HG03521 (cell line): ENCODE measurements around the gene NCBP3.

Experiments
- ATAC-seq: cut with Tn5 transposase; IDR thresholded peaks from one replicate; pipeline ENCODE4 v1.9.1; 2021; ENCODE audit warnings: mild to moderate bottlenecking, moderate library complexity; ENCODE audit not compliant: unreplicated experiment

NCBP3 gene, protein sequence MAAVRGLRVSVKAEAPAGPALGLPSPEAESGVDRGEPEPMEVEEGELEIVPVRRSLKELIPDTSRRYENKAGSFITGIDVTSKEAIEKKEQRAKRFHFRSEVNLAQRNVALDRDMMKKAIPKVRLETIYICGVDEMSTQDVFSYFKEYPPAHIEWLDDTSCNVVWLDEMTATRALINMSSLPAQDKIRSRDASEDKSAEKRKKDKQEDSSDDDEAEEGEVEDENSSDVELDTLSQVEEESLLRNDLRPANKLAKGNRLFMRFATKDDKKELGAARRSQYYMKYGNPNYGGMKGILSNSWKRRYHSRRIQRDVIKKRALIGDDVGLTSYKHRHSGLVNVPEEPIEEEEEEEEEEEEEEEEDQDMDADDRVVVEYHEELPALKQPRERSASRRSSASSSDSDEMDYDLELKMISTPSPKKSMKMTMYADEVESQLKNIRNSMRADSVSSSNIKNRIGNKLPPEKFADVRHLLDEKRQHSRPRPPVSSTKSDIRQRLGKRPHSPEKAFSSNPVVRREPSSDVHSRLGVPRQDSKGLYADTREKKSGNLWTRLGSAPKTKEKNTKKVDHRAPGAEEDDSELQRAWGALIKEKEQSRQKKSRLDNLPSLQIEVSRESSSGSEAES

DNA sequence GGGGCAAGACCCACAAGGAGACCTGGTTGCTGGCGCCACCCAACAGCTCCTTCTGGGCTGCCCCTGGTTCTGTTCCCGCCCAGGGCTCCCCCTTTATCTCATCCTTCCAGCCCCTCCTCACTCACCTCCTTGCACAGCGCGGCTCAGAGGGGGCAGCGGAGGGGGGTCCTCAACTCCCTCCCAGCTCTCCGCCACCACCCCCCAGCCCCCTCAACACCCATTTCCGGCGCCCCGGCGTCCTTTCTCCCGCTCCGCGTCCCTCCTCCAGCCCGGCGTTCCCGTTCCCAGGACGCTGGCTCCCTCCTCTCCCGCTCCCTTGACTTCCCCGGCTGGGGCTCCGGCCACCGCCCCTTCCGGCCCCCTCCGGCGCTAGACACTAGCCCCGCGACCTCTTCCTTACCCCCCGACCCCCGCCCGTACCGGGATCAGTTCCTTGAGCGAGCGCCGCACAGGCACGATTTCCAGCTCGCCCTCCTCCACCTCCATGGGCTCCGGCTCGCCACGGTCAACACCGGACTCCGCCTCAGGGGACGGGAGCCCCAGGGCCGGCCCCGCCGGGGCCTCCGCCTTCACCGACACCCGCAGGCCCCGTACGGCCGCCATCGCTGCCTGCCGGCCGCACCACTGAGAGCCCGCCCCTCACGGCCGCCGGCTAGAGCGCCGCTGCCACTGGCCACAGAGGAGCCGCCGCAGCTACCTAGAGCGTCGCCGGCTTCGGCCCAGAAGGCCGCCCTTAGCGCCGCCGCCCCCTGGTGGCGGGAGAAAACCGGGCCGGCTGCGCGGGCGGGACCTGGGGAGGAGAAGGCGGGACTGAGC is at the start of gene NCBP3:
Gene NCBP3, minus strand, starts transcription at position 626 of the 816 bp plus-strand sequence. Its CDS starts 23 bp downstream, at position 603.
- peak; percentile 96 for ATAC-seq

DNA sequence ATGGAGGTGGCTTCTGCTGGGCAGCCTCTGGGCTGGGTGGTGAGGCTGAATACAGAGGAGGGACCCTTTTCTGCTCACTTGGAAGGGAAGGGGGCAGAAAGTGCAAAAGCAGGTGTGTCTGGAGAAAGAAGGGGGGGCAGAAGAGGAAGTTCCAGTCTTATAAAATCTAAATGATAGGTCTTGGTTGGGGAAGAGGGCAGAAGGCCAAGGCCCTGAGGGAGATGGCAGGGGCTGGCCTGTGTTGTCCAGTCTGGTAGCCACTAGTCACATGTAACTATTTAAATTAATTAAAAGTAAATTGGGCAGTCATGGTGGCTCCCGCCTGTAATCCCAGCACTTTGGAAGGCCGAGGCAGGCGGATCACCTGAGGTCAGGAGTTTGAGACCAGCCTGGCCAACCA is 49.3 kb upstream of the NCBP3 start:
- no peak for ATAC-seq

DNA sequence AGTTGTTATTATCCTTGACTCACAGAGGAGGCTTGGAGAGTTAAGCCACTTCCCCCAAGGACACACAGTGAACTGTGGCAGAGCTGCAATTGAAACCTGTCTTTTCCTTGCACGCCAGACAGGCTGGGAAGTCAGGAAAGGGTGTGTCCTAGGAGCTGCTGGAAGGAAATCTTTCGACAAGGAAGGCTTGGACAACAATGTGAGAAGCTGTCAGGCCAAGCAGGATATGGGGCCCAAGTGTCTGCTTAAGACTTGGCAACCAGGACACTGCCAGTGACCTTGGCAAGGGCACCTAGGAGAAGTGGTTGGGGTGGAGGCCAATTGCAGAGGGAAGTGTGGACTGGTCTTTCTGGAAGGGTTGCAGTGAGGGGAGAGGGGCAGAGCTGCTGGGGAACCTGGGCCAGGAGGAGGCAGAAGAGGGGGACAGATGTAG is 48.9 kb upstream of the NCBP3 start:
- ATAC-seq = no peak

DNA sequence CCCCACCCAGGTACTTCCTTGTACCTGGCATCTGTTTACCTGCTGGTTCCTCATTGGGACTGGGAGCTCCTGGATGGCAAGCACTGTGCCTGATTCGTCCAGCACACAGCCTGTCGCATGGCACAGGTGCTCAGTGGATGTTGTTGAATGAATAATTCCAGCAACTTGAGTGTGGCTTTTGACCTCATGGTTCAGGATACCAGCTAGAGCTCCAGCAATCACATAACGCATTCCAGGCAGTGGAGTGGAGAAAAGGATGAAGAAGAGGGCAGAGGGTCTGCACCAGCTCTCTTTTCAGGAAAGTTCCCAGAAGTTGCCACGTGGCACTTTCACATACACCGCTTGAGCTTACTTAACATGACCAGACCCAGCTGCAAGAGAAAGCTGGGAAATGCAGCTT is 48.1 kb upstream of the NCBP3 start:
- ATAC-seq = no peak

DNA sequence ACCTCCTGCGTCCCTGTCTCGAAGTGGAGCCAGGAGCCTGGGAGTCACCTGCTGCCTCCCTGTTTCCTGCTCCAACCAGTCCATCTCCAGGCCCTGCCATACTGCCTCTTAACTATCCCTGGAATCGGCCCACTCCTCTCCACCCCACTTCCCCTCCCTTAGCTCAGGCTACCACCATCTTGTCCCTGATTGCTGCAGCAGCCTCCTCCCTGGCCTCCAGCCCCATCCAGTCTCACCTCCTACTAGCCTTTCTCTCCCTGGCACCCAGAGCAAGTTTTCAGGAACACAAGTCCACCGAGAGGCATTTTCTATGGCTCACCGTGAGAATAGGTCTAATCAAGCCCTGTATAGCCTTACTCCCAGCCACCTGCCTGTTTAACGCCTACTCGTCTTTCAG is 47.7 kb upstream of the NCBP3 start:
- no peak for ATAC-seq

DNA sequence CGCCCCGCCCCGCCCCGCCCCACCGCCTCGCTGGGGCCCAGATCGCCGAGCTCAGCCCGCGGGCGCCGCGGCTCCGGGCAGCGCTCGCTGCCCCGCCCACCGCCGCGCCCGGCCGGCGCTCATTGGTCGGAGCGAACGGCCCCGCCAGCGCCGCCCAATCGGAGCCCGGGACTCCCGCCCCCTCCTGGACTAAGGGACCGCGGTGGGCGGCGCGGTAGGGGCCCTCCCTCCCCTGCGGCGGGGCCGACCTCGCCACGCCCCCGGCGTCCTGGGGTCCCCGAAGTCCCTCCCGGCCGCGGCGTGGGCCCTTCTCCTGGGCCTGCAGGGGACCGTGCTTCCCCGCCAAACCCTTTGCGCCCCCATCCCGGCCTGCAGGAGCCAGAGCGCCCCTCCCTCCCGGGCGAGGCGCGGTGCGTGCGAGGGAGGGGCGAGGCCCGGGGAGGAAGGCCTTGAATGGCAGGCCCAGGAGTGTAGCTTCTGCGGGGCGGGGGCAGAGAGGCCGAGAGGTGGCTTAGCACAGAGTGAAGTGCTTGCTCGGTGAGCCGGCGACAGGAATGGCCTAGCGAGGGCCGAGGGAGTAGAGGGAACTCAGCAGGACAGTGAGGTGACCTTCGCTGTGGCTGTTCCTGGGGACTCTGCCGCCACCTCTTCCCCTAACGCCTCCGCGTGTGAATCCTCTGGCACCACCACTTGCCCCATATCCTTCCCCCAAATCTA is 47.1 kb upstream of the NCBP3 start, which contains the start of gene CAMKK1:
Gene CAMKK1, minus strand, starts transcription at position 51 of the 717 bp plus-strand sequence. CDS start 7,366 bp downstream, outside the sequence.
- ATAC-seq = peak; percentile 90

DNA sequence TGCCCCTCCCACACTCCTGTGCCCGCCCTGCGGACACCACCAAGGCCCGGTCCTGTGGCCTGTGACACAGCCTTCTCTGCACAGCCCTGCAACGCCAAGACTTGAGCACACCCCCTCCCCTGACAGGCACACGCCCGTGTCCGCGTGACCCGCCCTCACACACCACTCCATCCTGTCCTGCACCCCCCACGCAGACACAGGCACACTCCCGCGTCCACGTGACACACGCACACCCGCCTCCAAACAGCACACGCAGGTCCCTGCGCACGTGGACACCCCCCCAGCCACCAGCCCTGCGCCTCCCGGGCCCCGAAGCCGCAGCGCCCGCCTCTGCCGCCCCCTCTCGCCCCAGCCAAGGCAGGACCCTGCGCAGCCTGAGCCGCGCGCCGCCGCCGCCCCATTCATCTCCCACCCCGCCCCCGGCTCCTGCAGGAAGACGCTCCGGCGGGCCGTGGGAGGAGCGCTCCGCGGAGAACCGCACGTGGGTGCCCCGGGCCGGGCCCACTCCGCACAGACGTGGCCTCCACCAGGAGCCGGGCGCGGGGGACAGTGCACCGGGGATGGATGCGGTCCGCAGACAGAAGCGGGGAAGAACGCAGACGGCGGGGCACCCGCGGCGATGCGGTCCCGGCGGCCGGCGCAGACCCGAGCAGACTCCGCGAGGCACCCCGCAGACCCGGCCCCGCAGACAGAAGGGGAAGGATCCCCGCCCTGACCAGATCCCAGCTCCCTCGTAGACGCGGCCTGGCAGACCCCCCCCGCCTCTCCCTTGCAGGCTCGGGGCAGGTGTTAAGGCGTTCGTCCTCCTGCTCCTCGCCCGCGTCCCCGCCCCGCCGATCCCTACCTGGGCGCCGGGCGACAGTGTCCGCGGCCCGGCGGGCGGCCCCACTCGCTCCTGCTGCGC is 46.3 kb upstream of the NCBP3 start:
- ATAC-seq = no peak

DNA sequence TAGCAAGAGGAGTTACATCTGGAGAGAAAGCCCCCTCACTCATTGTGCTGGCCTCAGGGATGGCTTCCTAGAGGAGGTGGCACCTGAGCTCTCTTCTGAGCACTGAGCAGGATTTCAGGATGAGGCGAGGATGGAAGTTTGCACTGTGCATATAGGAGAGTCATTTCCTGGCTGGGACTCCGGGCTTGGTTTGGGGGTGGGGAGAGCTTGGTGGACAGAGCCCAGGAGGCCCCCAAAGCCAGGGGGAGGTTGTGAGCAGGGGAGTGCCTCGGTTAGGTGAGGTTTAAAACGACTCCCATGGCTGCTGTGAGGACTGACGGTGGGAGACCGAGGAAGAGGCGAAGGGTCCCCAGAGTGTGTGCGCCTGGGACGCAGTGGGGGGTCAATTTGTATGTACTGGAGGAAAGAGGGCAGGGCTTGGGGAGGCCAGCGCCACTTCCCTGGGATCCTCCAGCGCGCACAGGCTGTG is 45.6 kb upstream of the NCBP3 start:
- ATAC-seq = no peak

DNA sequence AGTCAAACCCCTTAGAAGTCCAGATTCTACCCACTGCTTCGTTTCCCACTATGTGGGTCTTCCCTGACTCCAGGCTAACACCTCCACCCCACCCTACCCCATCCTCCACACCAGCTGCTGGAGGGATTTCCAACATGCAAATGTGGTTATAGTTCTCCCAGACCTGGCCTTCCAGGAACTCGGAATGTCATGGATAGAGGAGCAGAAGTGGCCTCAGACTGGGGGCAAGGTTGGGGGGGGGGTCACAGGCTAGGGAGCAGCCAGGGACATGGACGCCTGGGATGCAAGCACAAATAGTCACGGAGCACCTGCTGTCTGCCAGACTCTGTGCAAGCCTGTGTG is 44.8 kb upstream of the NCBP3 start:
- no peak for ATAC-seq

DNA sequence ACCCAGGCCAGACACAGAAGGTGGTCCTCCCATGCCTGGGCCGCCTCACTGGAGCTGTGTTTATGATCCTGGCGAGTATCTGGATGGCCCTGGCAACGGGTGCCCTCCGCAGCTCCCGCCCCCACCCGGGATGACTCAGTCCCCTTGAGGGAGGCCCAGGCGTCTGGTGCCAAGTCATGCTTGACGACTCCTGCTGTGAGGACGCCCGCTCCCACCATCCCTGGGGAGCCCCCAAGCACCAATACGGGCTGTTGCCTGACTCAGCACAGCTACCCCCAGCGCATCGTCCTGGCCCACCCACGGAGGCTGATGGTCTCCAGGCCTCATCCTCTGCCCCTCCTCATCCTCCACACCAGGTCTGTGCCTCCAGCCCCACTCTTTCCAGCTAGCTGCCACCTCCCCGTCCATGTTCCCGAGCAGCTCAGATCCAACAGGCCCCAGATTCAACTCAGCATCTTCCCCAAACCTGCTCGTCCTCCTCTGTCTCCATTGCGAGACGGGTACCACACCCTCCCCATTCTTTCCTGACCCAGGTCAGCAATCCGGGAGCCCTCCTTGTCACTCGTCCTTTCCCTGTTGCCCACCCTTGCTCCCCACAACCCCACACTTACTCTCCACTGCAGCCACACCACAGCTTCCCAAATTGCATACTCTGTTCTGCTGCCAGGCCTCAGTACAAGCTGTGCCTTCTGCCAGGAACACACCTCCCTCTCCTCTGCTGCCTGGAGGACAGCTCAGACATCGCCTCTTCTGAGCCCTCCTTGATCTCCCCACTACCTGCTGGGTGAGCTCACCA is 44.2 kb upstream of the NCBP3 start:
- no peak for ATAC-seq

DNA sequence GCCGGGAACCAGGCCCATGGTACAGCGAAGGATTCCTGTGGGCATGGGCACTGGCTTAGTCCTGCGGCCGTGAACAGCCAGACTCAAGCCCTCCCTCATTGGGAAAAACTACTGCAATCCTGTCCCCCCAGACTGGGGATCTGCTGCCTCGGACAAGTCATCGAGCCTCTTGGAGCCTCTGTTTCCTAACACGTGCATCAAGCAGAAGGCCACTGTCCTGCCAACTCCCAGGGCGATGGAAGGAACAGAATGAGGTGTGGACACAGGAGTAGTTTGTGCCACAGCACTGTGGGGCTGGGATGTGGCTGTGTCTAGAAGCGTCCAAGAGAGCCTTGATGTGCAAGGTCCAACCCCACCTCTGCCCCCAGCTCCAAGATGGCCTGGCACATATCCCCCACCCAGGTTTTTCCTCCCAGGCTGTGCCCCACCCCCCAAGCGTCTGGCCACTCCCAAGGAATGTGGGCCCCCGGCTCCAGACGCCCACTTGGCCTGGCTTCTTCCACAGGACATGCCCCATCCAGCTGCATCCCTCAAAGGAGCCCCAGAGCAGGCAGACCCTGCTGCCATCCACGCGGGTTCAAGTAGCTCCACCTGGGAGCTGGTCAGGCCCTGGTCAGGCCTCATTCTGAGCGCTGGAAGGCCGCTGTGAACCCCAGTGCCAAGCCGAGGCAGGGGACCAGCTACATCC is 43.4 kb upstream of the NCBP3 start:
- ATAC-seq = no peak

DNA sequence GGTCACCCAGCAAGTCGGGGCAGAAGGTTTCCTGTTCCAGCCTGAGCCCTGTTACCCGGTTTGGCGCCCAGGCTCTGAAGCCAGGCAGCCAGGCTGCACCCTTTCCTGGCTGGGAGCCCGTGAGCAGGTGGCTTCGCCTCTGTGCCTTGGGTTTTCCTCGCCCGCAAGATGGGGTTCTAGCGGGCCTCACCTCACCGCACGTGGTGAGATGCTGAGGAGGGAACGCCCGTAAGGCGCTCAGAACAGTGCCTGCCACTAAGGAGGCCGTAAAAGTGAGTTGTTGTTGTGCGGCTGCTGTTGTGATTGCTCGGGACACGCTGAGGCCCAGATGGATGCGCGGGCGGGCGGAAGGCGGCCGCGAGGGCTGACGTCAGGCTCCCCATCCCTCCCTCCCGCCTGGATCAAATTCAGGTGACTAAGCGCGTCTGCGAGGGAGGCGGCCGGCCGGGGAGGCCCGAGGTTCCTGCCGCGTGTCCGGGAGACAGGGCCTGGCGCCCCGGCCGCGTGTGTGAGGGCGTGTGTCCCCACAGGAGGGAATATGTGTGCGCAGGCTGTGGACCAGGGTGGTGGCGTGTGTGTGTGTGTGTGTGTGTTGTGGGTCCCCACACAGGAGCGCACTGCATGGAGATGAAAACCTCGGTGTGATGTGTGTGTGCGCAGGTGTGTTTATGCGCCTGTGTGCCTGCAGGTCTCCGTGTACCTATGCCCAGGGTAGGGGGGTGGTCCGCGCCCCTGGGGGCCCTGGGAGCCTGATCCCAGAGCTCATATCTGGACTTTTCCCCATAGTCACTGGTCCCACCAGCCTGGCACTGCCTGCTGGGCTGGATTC is 42.5 kb upstream of the NCBP3 start:
- ATAC-seq = no peak

DNA sequence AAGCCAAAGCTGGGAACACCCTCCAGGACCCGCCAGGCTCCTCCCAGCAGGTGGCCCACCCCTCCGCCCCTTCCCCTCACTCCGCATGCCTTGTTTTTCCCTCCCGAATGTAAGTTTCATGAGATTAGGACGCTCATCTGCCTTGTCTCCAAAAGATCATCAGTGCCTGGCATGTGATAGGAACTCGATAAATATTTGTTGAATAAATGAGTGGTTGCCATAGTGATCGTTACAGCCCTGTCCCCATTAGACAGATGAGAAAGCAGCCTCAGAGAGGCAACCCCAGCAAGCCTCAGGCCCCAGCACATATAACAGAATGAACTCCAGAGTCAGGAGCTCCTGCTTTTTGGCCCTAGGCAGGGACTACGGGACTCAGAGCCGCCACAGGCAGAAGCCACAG is 41.8 kb upstream of the NCBP3 start:
- ATAC-seq = no peak

DNA sequence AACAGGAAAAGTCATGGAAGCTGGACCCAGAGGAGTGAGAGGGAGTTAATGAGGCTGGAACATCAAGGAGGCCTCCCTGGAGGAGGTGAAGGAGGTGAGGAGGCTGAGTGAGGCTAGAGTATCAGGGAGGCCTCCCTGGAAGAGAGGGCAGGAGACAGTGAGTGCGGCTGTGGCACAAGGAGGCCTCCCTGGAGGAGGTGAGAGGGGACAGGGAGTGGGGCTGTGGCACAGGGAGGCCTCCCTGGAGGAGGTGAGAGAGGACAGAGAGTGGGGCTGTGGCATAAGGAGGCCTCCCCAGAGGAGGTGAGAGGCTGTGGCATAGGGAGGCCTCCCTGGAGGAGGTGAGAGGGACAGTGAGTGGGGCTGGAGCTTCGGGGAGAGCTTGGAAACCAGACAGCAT is 41.3 kb upstream of the NCBP3 start:
- no peak for ATAC-seq

DNA sequence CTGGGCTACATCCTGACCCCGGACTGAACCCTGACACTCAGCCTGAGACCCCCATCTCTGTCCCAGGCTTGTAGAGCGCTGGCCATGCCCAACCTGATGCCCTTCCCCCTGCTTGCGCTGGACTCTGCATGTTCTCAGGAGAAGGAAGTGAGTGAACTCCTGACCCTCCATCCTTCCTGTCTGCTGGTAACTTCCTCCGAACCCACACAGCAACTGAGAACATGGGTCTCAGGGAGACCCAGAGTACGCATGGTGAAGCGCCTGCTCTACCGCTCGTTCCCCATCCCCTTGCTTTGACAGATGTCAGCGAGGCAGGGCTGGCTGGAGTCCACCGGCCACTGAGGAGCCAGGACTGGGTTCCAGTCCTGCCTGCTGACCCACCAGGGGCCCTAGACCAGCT is 40.7 kb upstream of the NCBP3 start:
- no peak for ATAC-seq

DNA sequence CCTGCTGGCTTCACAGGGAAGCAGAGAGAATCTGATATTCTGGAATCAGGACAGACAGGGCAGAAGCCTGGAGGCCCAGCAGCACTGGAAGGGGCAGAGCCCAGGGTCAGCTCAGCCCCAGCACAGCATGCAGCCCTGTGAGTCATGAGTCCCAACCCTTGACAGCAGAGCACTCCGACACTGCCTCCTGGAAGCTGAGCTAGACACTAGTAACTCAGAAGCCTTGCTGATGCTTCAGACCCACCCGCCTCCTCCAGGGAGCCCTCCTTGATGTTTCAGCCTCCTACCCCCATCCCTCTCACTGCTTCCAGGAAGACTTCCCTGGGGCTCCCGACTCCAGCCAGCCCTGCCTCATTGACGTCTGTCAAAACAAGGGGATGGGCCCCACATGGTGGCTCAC is 39.9 kb upstream of the NCBP3 start:
- ATAC-seq = no peak

DNA sequence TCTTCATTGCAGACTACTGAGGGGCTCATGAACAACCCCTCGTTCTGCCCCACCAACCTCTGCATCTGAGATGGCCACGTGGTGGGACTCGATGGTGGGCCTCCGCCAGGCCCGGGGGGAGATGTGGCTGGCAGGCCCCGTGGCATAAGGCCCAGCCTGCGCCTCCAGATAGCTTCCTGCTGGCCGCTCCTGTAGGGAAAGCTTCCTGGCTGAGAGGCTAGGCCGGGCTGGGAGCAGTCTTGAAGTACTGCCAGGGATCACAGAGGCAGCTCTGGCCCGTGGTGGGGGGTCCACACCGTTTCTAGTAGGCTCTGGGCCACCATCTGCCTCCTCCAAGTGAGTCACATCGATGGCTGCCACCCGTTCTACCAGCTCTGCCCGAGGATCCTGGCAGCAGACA is 39.2 kb upstream of the NCBP3 start:
- ATAC-seq = no peak

DNA sequence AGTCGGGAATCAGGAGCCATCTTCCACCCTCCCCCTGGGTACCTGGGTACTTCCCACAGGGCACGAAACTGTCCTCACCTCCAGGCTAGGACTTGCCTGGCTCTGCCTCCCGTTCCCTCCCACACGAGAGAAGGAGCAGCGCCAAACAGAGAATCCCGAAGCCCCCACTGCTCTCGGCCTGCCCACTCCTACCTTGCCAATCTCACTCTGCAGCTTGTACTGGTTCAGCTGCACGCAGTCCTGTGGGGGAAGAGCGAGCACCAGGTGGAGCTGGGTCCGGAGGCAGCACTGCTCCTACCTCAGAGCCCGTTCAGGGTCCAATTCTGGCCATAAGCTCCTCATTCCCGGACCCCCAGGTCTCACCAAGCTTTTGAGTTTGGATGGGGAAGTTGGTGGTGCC is 38.1 kb upstream of the NCBP3 start:
- ATAC-seq = no peak
